Ishikawa (cell line): ENCODE results near the gene MAGEA8.

ENCODE experiments used
- EGR1 ChIP-seq: IDR thresholded peaks from 2 replicates; pipeline ENCODE4 v1.6.1; 2012
- EP300 ChIP-seq: IDR thresholded peaks from 2 replicates; pipeline ENCODE4 v1.6.1; 2012; ENCODE audit warnings: borderline replicate concordance
- FOXM1 ChIP-seq: IDR thresholded peaks from 2 replicates; pipeline ENCODE4 v1.6.1; 2012; ENCODE audit warnings: low read depth, borderline replicate concordance
- MAX ChIP-seq: IDR thresholded peaks from 2 replicates; pipeline ENCODE4 v1.6.1; 2012
- TAF1 ChIP-seq: IDR thresholded peaks from 2 replicates; pipeline ENCODE4 v1.6.1; 2012; ENCODE audit warnings: low read depth, mild to moderate bottlenecking

- TF ChIP-seq TAF1, result no peak
- TF ChIP-seq EGR1, result no peak
- TF ChIP-seq FOXM1, result no peak
- no peak for TF ChIP-seq EP300
- no peak for TF ChIP-seq MAX
Observed at GRCh38 chrX:149898554-149898953, 17.6 kb downstream of the MAGEA8 start.
